Fibroblast of lung (primary cell): ENCODE measurements around the gene RNF39. TPM values are rescaled to one million over a fixed set of nuclear protein-coding genes. Genes with fewer than 3 reads are reported as not detected.
"Not testable (repeated sequence)": the region's sequence is repeated elsewhere in the genome, so short reads cannot be mapped to it uniquely, and the experiment has no call there.

ENCODE experiments used
- DNase-seq, 2 donors: peaks; one replicate each; pipeline versions ENCODE4 v3.0.0 to v3.0.0-alpha.2; 2010; ENCODE audit warnings: low read depth in 2 of 2
- H2AFZ ChIP-seq: 2 replicates; pipeline ENCODE4 v1.5.1; 2012; ENCODE audit warnings: low read length, control low read depth, inconsistent platforms
- H3K27ac ChIP-seq: 2 replicates; pipeline ENCODE4 v1.5.1; 2011; ENCODE audit warnings: low read length, control low read depth; ENCODE audit not compliant: insufficient read depth
- H3K27me3 ChIP-seq: 2 replicates; pipeline ENCODE4 v1.5.1; 2011; ENCODE audit warnings: mild to moderate bottlenecking, low read length; ENCODE audit not compliant: control insufficient read depth, insufficient read depth
- H3K36me3 ChIP-seq: 2 replicates; pipeline ENCODE4 v1.5.1; 2011; ENCODE audit warnings: low read length; ENCODE audit not compliant: control insufficient read depth, insufficient read depth
- H3K4me1 ChIP-seq: 2 replicates; pipeline ENCODE4 v1.5.1; 2011; ENCODE audit warnings: low read length; ENCODE audit not compliant: control insufficient read depth, insufficient read depth; ENCODE audit errors: extremely low read depth
- H3K4me2 ChIP-seq: 2 replicates; pipeline ENCODE4 v1.5.1; 2011; ENCODE audit warnings: low read length, control low read depth; ENCODE audit not compliant: insufficient read depth; ENCODE audit errors: extremely low read depth
- H3K4me3 ChIP-seq, 4 experiments: fragments of 200-600 bp in 1 of 4; sonication (generic) in 1 of 4; replicated peaks in 1 of 4; 2 replicates each; pipeline ENCODE4 v1.5.1; 2011 to 2016; ENCODE audit warnings: low read length in 4 of 4, low read depth in 3 of 4, mild to moderate bottlenecking in 3 of 4, control low read depth in 2 of 4, inconsistent platforms in 1 of 4, mixed read lengths in 1 of 4; ENCODE audit not compliant: insufficient read depth in 1 of 4; ENCODE audit errors: control extremely low read depth in 1 of 4
- H3K79me2 ChIP-seq: 2 replicates; pipeline ENCODE4 v1.5.1; 2012; ENCODE audit warnings: mild to moderate bottlenecking, low read length, inconsistent platforms; ENCODE audit not compliant: control insufficient read depth, insufficient read depth
- H3K9ac ChIP-seq: 2 replicates; pipeline ENCODE4 v1.5.1; 2011; ENCODE audit warnings: mild to moderate bottlenecking, low read length, control low read depth; ENCODE audit not compliant: insufficient read depth
- H3K9me3 ChIP-seq: 2 replicates; pipeline ENCODE4 v1.5.1; 2012; ENCODE audit warnings: low read depth, low read length; ENCODE audit not compliant: control insufficient read depth, insufficient read depth
- H4K20me1 ChIP-seq: 2 replicates; pipeline ENCODE4 v1.5.1; 2011; ENCODE audit warnings: low read length; ENCODE audit not compliant: control insufficient read depth, insufficient read depth; ENCODE audit errors: extremely low read depth
- CTCF ChIP-seq, 2 donors: IDR thresholded peaks in 1 of 2; conservative IDR thresholded peaks in 1 of 2; 1 replicate in 1 of 2; 2 replicates in 1 of 2; pipeline ENCODE4 v1.5.1; 2011 to 2012; ENCODE audit warnings: low read length in 2 of 2, control low read depth in 1 of 2, inconsistent platforms in 1 of 2, low read depth in 1 of 2, mild to moderate bottlenecking in 1 of 2
- EZH2 ChIP-seq: IDR thresholded peaks from 2 replicates; pipeline ENCODE4 v1.5.1; 2012; ENCODE audit warnings: low read length, control low read depth, mild to moderate bottlenecking; ENCODE audit errors: missing control alignments
- polyA plus RNA-seq, 2 donors: library from polyadenylated mRNA; depleted of rRNA in 1 of 2; stranded (reverse) in 1 of 2; unstranded in 1 of 2; fragments of >200 nt; gene quantifications; 2 replicates each; pipeline ENCODE4 v1.2.1, GENCODE V29; 2011 to 2012; ENCODE audit warnings: missing spikeins in 1 of 2
- total RNA-seq: library from RNA; depleted of rRNA; stranded (reverse); fragments of >200 nt; gene quantifications from 2 replicates; pipeline ENCODE4 v1.2.1, GENCODE V29; 2014

Gene RNF39
- total and polyA plus RNA-seq, 2 donors (not counting 1 experiment from before 2014, with no cell fraction given): not detected

DNA sequence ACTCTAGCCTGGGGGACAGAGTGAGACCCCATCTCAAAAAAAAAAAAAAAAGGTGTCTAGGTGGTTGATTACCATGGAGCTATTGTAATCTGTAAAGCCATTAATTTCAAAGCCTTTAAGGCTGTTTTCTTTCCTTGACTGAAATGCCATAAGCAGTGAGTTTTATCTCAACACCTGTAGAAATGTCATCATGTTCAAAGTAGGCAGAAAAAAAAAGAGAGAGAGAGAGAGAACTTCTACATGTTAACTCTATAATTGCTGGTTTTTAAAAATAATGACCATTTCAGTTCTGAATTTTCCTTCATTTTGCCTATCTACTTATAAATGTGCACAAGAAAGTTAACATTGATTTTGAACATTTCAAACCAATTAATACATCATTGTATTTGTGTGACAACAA lies 44.2 kb downstream of the RNF39 start:
- H4K20me1 ChIP-seq: no peaks in the 10 kb centered on the region
- no peak overlapping the region for H3K27ac ChIP-seq
- H3K4me1 ChIP-seq: no peaks in the 10 kb centered on the region
- no peak overlapping the region for H3K4me2 ChIP-seq
- no peaks in the 10 kb centered on the region for H3K36me3 ChIP-seq
- H3K4me3 ChIP-seq: no peak overlapping the region
- no peaks in the 10 kb centered on the region for H3K9me3 ChIP-seq
- no peak for TF ChIP-seq EZH2
- H3K79me2 ChIP-seq: no peaks in the 10 kb centered on the region
- DNase-seq: no peak
- no peak overlapping the region for H3K9ac ChIP-seq
- H2AFZ ChIP-seq: no peak overlapping the region
- no peaks in the 10 kb centered on the region for H3K27me3 ChIP-seq

DNA sequence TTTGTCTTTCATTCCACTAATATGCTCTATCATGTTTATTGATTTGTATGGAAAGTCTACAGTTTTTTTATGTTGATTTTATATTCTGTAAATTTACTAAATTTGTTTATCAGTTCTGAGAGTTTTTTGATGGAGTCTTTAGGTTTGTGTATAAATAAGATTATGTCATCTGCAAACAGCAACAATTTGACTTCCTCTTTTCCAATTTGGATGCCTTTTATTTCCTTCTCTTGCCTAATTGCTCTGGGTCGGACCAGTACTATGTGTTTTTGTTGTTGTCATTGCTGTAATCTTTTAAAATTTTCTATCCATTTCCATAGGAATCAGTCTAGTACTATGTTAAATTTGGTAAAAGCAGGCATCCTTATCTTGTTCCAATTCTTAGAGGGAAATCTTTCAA lies 46.0 kb downstream of the RNF39 start:
- TF ChIP-seq CTCF (conservative IDR thresholded peaks at IDR 0.05 in 1 of 2, IDR thresholded peaks at IDR 0.05 in 1 of 2; ENCODE audit: low read depth in 1 of 2, low read length in 2 of 2) (no peak), EZH2 (no peak)
- Histone ChIP-seq H3K27me3 (no peaks in the 10 kb centered on the region), H3K79me2 (no peaks in the 10 kb centered on the region), H3K9me3 (no peaks in the 10 kb centered on the region), H3K27ac (no peak overlapping the region), H3K4me1 (no peaks in the 10 kb centered on the region), H3K9ac (no peak overlapping the region), H3K36me3 (no peaks in the 10 kb centered on the region), H4K20me1 (no peaks in the 10 kb centered on the region), H3K4me3 (no peak overlapping the region), H2AFZ (no peak overlapping the region), H3K4me2 (no peak overlapping the region)
- DNase-seq: no peak

DNA sequence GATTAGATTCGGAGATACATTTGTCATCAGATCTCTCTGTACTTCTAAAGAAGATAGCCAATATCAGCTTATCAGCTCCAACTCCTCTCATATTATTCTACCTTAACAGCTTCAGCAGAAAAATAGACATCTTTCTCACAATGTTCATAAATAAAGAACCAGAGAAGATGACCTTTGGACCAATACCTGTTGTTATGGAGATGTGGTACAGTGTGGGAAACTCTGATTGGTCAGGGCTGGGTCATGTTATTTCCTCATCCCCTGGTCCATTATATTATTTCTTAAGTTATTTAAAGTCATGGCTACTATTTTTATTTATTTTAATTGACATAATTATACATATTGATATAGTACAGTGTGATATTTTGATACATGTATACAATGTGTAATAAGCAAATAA lies 50.4 kb downstream of the RNF39 start:
- TF ChIP-seq EZH2 (no peak), CTCF (conservative IDR thresholded peaks at IDR 0.05 in 1 of 2, IDR thresholded peaks at IDR 0.05 in 1 of 2; ENCODE audit: low read depth in 1 of 2, low read length in 2 of 2) (no peak)
- no peaks in the 10 kb centered on the region for H3K36me3 ChIP-seq
- no peak overlapping the region for H3K9ac ChIP-seq
- H3K79me2 ChIP-seq: no peaks in the 10 kb centered on the region
- no peak overlapping the region for H2AFZ ChIP-seq
- no peaks in the 10 kb centered on the region for H3K4me1 ChIP-seq
- H3K4me2 ChIP-seq: no peak overlapping the region
- H3K27me3 ChIP-seq: no peaks in the 10 kb centered on the region
- H3K9me3 ChIP-seq: no peaks in the 10 kb centered on the region
- H4K20me1 ChIP-seq: no peaks in the 10 kb centered on the region
- DNase-seq: no peak
- H3K4me3 ChIP-seq: no peak overlapping the region
- no peak overlapping the region for H3K27ac ChIP-seq

DNA sequence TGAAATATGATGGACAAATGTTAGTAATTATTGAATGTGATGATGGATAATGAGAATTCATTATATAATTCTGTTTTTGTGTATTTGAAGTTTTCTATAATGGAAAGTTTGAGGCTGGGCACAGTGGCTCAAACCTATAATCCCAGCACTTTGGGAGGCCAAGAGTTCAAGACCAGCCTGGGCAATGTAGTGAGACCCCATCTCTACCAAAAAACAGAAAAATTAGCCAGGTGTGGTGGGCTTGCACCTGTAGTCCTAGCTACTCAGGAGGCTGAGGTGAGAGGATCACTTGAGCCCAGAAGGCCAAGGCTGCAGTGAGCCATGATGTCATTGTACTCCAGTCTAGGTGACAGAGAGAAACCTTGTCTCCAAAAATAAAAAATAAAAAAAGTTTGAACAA lies 52.9 kb downstream of the RNF39 start:
- H4K20me1 ChIP-seq, H3K4me1 ChIP-seq, H3K4me2 ChIP-seq, H3K9ac ChIP-seq, H2AFZ ChIP-seq, H3K36me3 ChIP-seq, H3K4me3 ChIP-seq, H3K27me3 ChIP-seq, H3K27ac ChIP-seq, DNase-seq, H3K9me3 ChIP-seq, H3K79me2 ChIP-seq: not testable (repeated sequence)
